Liver (tissue), 9 donors: ENCODE data around the gene KNTC1. TPM values are rescaled to one million over a fixed set of nuclear protein-coding genes. Genes with fewer than 3 reads are reported as not detected.

ENCODE experiments used
- DNase-seq: peaks from one replicate; pipeline ENCODE4 v3.0.0-alpha.2; 2017; ENCODE audit warnings: low spot score
- H3K27ac ChIP-seq, 2 donors: one replicate each; pipeline ENCODE4 v1.7.0; 2013; ENCODE audit warnings: inconsistent platforms in 2 of 2, low read length in 2 of 2, control low read depth in 1 of 2, low read depth in 1 of 2, mild to moderate bottlenecking in 1 of 2
- H3K27me3 ChIP-seq, 4 donors: one replicate each; pipeline versions ENCODE4 v1.6.1 to v1.7.0; 2013; ENCODE audit warnings: low read length in 3 of 4, inconsistent platforms in 1 of 4, mild to moderate bottlenecking in 1 of 4, moderate library complexity in 1 of 4; ENCODE audit not compliant: control insufficient read depth in 4 of 4, insufficient read depth in 4 of 4
- H3K36me3 ChIP-seq, 4 donors: one replicate each; pipeline versions ENCODE4 v1.6.1 to v1.7.0; 2013; ENCODE audit warnings: low read length in 3 of 4, mild to moderate bottlenecking in 3 of 4, low read depth in 1 of 4, moderate library complexity in 1 of 4; ENCODE audit not compliant: control insufficient read depth in 4 of 4, insufficient read depth in 3 of 4
- H3K4me1 ChIP-seq, 4 donors: one replicate each; pipeline versions ENCODE4 v1.6.1 to v1.7.0; 2013; ENCODE audit warnings: low read length in 3 of 4, mild to moderate bottlenecking in 3 of 4, moderate library complexity in 1 of 4; ENCODE audit not compliant: control insufficient read depth in 4 of 4, insufficient read depth in 4 of 4
- H3K4me3 ChIP-seq, 3 donors: one replicate each; pipeline versions ENCODE4 v1.6.1 to v1.7.0; 2013; ENCODE audit warnings: low read length in 3 of 3, control low read depth in 1 of 3, low read depth in 1 of 3, mild to moderate bottlenecking in 1 of 3
- H3K9ac ChIP-seq, 2 donors: one replicate each; pipeline ENCODE4 v1.7.0; 2013; ENCODE audit warnings: low read length in 2 of 2, mild to moderate bottlenecking in 2 of 2, moderate library complexity in 2 of 2, control low read depth in 1 of 2, low read depth in 1 of 2
- H3K9me3 ChIP-seq, 4 donors: one replicate each; pipeline versions ENCODE4 v1.6.1 to v1.7.0; 2013; ENCODE audit warnings: low read length in 3 of 4; ENCODE audit not compliant: control insufficient read depth in 4 of 4
- CTCF ChIP-seq: fragments of 150-350 bp; IDR thresholded peaks from 2 replicates; pipeline ENCODE4 v1.5.1; 2017; ENCODE audit warnings: improper control_type of control experiment, low read depth, low read length; ENCODE audit not compliant: missing input control
- EGR1 ChIP-seq, 2 donors: IDR thresholded peaks; 2 replicates each; pipeline ENCODE4 v1.6.1; 2016 to 2018; ENCODE audit warnings: antibody characterized with exemption in 2 of 2, low read depth in 2 of 2
- FOXA1 ChIP-seq: IDR thresholded peaks from 2 replicates; pipeline ENCODE4 v1.6.1; 2016; ENCODE audit warnings: antibody characterized with exemption
- FOXA2 ChIP-seq: IDR thresholded peaks from 2 replicates; pipeline ENCODE4 v1.6.1; 2016; ENCODE audit warnings: antibody characterized with exemption
- GABPA ChIP-seq, 2 donors: IDR thresholded peaks in 1 of 2; conservative IDR thresholded peaks in 1 of 2; 2 replicates each; pipeline ENCODE4 v1.6.1; 2016; ENCODE audit warnings: antibody characterized with exemption in 2 of 2, mild to moderate bottlenecking in 1 of 2, moderate library complexity in 1 of 2
- JUND ChIP-seq, 2 donors: IDR thresholded peaks; 2 replicates each; pipeline ENCODE4 v1.6.1; 2016; ENCODE audit warnings: antibody characterized with exemption in 2 of 2
- NR2F2 ChIP-seq: IDR thresholded peaks from 2 replicates; pipeline ENCODE4 v1.6.1; 2016; ENCODE audit warnings: antibody characterized with exemption
- RAD21 ChIP-seq, 2 donors: IDR thresholded peaks; 2 replicates each; pipeline ENCODE4 v1.6.1; 2016; ENCODE audit warnings: antibody characterized with exemption in 2 of 2, mild to moderate bottlenecking in 2 of 2
- REST ChIP-seq: IDR thresholded peaks from 2 replicates; pipeline ENCODE4 v1.6.1; 2016; ENCODE audit warnings: antibody characterized with exemption, mild to moderate bottlenecking
- RXRA ChIP-seq, 2 donors: IDR thresholded peaks; 2 replicates each; pipeline ENCODE4 v1.6.1; 2017 to 2018; ENCODE audit warnings: antibody characterized with exemption in 2 of 2, mild to moderate bottlenecking in 1 of 2
- SP1 ChIP-seq: IDR thresholded peaks from 2 replicates; pipeline ENCODE4 v1.6.1; 2018; ENCODE audit warnings: antibody characterized with exemption, mild to moderate bottlenecking
- TAF1 ChIP-seq: conservative IDR thresholded peaks from 2 replicates; pipeline ENCODE4 v1.6.1; 2016; ENCODE audit warnings: antibody characterized with exemption, mild to moderate bottlenecking
- YY1 ChIP-seq: IDR thresholded peaks from 2 replicates; pipeline ENCODE4 v1.6.1; 2016; ENCODE audit warnings: antibody characterized with exemption, mild to moderate bottlenecking
- ZBTB33 ChIP-seq: IDR thresholded peaks from 2 replicates; pipeline ENCODE4 v1.6.1; 2016; ENCODE audit warnings: antibody characterized with exemption
- WGBS: extraction: QIAGEN DNeasy Blood & Tissue Kit; methylation state at CpG from one replicate; pipeline ENCODE4 v1.1.7; 2013; 5-methylcytosine and 5-hydroxymethylcytosine counted together
- polyA plus RNA-seq, 2 donors: library from polyadenylated mRNA; stranded (reverse) in 1 of 2; unstranded in 1 of 2; fragments of 200-250 nt in 1 of 2; fragments of >200 nt in 1 of 2; fragmentation: Nextera tagmentation in 1 of 2; extraction: Ambion mirVana in 1 of 2; gene quantifications; one replicate each; pipeline versions ENCODE4 v1.2.1 to v1.2.3, GENCODE V29; 2013 to 2015
- total RNA-seq, 2 donors: library from RNA; depleted of rRNA; stranded (reverse); fragments of >200 nt; gene quantifications; one replicate each; pipeline ENCODE4 v1.2.3, GENCODE V29; 2014
- TF ChIP-seq, protein P1 (sequence below): IDR thresholded peaks from 2 replicates; pipeline ENCODE4 v1.6.1; 2016; ENCODE audit warnings: antibody characterized with exemption
- donor health status: healthy.
- donor health status: healthy.
- donor health status: healthy.
- donor health status: healthy.
- donor health status: healthy.

The KNTC1 gene
- total and polyA plus RNA-seq, 4 donors = 1.3 to 34.7 (median 4.0) TPM

GRCh38 chr12:122480753-122481152, 46.3 kb upstream of the KNTC1 start:
- no peak for TF ChIP-seq RXRA (IDR thresholded peaks at IDR 0.05)
- TF ChIP-seq ZBTB33 = no peak
- no peak for TF ChIP-seq NR2F2
- TF ChIP-seq FOXA1 = no peak
- TF ChIP-seq SP1 = no peak
- no peak for TF ChIP-seq FOXA2
- no peak for TF ChIP-seq YY1
- no peak for TF ChIP-seq TAF1
- TF ChIP-seq, protein P1, sequence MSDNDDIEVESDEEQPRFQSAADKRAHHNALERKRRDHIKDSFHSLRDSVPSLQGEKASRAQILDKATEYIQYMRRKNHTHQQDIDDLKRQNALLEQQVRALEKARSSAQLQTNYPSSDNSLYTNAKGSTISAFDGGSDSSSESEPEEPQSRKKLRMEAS = no peak
- no peak for TF ChIP-seq RAD21 (IDR thresholded peaks at IDR 0.05)
- 98% methylated on average over 8 of the region's 8 CpGs for WGBS
- H3K36me3 ChIP-seq = peaks cover 13 to 65% (median 59%) of the 10 kb centered on the region in 4 donors
- no peaks in the 10 kb centered on the region for H3K9me3 ChIP-seq
- DNase-seq = no peak
- no peaks in the 10 kb centered on the region for H3K4me1 ChIP-seq
- no peak overlapping the region for H3K9ac ChIP-seq
- no peak overlapping the region for H3K27ac ChIP-seq
- H3K4me3 ChIP-seq = no peak overlapping the region
- no peaks in the 10 kb centered on the region for H3K27me3 ChIP-seq

GRCh38 chr12:122481861-122482260, 45.2 kb upstream of the KNTC1 start:
- peaks cover 10 to 58% (median 52%) of the 10 kb centered on the region in 4 donors for H3K36me3 ChIP-seq
- H3K27me3 ChIP-seq = no peaks in the 10 kb centered on the region
- H3K27ac ChIP-seq = no peak overlapping the region
- no peaks in the 10 kb centered on the region for H3K9me3 ChIP-seq
- H3K4me1 ChIP-seq = peaks cover 2 to 7% (median 3%) of the 10 kb centered on the region in 4 donors
- no peak for TF ChIP-seq RXRA (IDR thresholded peaks at IDR 0.05)
- no peak for TF ChIP-seq EGR1 (IDR thresholded peaks at IDR 0.05; ENCODE audit: low read depth in 2 of 2)
- no peak for TF ChIP-seq YY1
- TF ChIP-seq FOXA1 = no peak
- TF ChIP-seq JUND (IDR thresholded peaks at IDR 0.05) = no peak
- TF ChIP-seq GABPA (IDR thresholded peaks at IDR 0.05 in 1 of 2, conservative IDR thresholded peaks at IDR 0.05 in 1 of 2) = no peak
- no peak for TF ChIP-seq REST
- TF ChIP-seq TAF1 = no peak
- TF ChIP-seq FOXA2 = no peak
- TF ChIP-seq ZBTB33 = no peak
- no peak for TF ChIP-seq CTCF
- no peak for TF ChIP-seq NR2F2
- TF ChIP-seq, protein P1 = no peak
- no peak for DNase-seq
- H3K9ac ChIP-seq = no peak overlapping the region
- H3K4me3 ChIP-seq = no peak overlapping the region
- WGBS = 98% methylated on average over 6 of the region's 6 CpGs
